Type B pancreatic cell (in vitro differentiated cells): ENCODE measurements around the gene AKAP7. TPM values are rescaled to one million over a fixed set of nuclear protein-coding genes. Genes with fewer than 3 reads are reported as not detected.

ENCODE experiments used
- DNase-seq: peaks from one replicate; pipeline ENCODE4 v3.0.0; 2021; ENCODE audit warnings: mixed read lengths; ENCODE audit not compliant: unreplicated experiment; ENCODE audit errors: extremely low spot score
- H3K27ac Mint-ChIP-seq: 2 replicates; pipeline ENCODE4 v1.8.0; 2021; ENCODE audit warnings: mild to moderate bottlenecking, mixed read lengths
- H3K27me3 Mint-ChIP-seq: 2 replicates; pipeline ENCODE4 v1.8.0; 2021; ENCODE audit warnings: mixed read lengths
- H3K36me3 Mint-ChIP-seq: 2 replicates; pipeline ENCODE4 v1.8.0; 2021; ENCODE audit warnings: mixed read lengths
- H3K4me1 Mint-ChIP-seq: one replicate; pipeline ENCODE4 v1.8.0; 2021; ENCODE audit warnings: mixed read lengths; ENCODE audit not compliant: unreplicated experiment
- H3K4me3 Mint-ChIP-seq: 2 replicates; pipeline ENCODE4 v1.8.0; 2021; ENCODE audit warnings: mild to moderate bottlenecking, mixed read lengths
- H3K9me3 Mint-ChIP-seq: 2 replicates; pipeline ENCODE4 v1.8.0; 2021; ENCODE audit warnings: mixed read lengths
- total RNA-seq: library from RNA; stranded (reverse); gene quantifications from 2 replicates; pipeline ENCODE4 v1.2.1, GENCODE V29; 2021; ENCODE audit warnings: low replicate concordance
- TF ChIP-seq, protein P1 (sequence below): fragments of 200-600 bp; sonication (generic); conservative IDR thresholded peaks from 2 replicates; pipeline ENCODE4 v1.5.0; 2021; ENCODE audit warnings: antibody characterized with exemption, mild to moderate bottlenecking

AKAP7 gene
- total RNA-seq, 1 donor from 2014 or later: 7.2 TPM

DNA sequence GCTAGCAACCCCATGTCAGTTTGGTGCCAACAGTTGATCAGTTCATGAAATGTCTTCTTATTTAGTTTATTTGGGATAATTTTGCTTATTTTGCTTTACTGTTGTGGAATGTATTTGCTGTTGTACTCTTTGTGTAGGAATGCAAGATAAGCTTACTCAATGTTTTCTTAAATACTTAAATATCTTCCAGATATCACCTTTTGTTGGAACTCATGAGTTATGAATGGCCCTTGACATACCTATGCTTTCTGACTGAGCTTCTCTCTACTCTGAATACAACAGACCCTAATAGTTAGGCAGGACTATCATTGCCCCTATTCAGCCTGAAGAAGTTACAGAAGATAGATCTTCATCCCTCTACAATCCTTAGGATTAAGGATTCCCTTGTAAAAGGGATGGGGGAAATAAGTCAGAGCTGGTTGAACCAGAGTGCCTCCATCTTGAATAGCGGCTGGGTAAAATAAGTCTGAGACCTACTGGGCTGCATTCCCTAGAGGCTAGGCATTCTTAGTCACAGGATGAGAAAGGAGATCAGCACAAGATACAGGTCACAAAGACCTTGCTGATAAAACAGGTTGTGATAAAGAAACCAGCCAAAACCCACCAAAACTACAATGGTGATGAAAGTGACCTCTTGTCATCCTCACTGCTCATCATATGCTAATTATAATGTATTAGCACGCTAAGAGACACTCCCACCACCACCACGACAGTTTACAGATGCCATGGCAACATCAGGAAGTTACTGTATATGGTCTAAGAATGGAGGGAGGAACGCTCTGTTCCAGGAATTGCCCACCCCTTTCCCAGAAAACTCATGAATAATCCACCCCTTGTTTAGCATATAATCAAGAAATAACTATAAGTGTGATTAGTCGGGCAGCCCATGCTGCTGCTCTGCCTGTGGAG is 196.9 kb downstream of the AKAP7 start:
- Mint-ChIP-seq H3K4me1 (peaks cover 11% of the 10 kb centered on the region), H3K27me3 (no peaks in the 10 kb centered on the region)
- DNase-seq: no peak

More for the DNA sequence above, 196.9 kb downstream of the AKAP7 start:
- Mint-ChIP-seq H3K9me3 (no peaks in the 10 kb centered on the region), H3K36me3 (no peaks in the 10 kb centered on the region), H3K4me3 (no peak overlapping the region), H3K27ac (no peak overlapping the region)
- TF ChIP-seq, protein P1, sequence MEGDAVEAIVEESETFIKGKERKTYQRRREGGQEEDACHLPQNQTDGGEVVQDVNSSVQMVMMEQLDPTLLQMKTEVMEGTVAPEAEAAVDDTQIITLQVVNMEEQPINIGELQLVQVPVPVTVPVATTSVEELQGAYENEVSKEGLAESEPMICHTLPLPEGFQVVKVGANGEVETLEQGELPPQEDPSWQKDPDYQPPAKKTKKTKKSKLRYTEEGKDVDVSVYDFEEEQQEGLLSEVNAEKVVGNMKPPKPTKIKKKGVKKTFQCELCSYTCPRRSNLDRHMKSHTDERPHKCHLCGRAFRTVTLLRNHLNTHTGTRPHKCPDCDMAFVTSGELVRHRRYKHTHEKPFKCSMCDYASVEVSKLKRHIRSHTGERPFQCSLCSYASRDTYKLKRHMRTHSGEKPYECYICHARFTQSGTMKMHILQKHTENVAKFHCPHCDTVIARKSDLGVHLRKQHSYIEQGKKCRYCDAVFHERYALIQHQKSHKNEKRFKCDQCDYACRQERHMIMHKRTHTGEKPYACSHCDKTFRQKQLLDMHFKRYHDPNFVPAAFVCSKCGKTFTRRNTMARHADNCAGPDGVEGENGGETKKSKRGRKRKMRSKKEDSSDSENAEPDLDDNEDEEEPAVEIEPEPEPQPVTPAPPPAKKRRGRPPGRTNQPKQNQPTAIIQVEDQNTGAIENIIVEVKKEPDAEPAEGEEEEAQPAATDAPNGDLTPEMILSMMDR: no peak

Other genes with a start within 250 kb of the AKAP7 start
- 20.5 and 74.8 TPM in 2 replicates for gene EPB41L2, start 72.2 kb upstream of the AKAP7 start, total RNA-seq